ENCODE results near the gene KCNK4. TPM values are rescaled to one million over a fixed set of nuclear protein-coding genes. Genes with fewer than 3 reads are reported as not detected.
A peak's percentile ranks its signal among the peaks of the same experiment; 100 is the strongest.
"Not testable (repeated sequence)": the region's sequence is repeated elsewhere in the genome, so short reads cannot be mapped to it uniquely, and the experiment has no call there.

Gene KCNK4
- total RNA-seq, 1 experiment from 2014 or later, result 1.1 TPM

DNA sequence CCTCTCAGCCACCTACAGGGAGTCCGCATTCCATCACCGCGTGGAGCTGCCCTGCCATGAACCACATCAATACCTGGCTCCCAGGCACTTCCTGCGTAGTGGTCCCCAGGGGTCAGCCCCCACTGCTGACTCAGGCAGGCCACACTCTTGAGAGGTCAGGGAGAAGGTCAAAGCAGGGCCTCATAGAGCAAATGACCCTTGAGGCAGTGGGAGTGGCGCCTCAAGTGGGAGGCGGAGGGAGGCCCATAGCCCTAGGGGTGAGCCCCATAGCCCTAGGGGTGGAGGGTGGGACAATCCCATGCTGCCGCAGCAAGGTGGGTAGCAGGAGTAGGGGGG is 31.8 kb downstream of the KCNK4 start:
- H3K4me1 ChIP-seq (ENCODE audit: control insufficient read depth, insufficient read depth, low read length), result peaks cover 36% of the 10 kb centered on the region
- in situ Hi-C loops (cut with HindIII; ENCODE audit: low pct_unique_long_range_greater_than_20kb, low sequenced_read_pairs) (no loop called here), intact Hi-C loops (cut with micrococcal nuclease; ENCODE audit: unreplicated experiment) (no loop called here)
- ChIA-PET POLR2A (interaction anchor here (0.6 to 0.8 kb wide), 2 partner anchors 9 to 19 kb away, joined by 3 to 4 read pairs; no protein-coding TSS in a partner anchor), CTCF (interaction anchor here (0.9 kb wide), 1 partner anchor 9 kb away, joined by 4 read pairs; no protein-coding TSS in a partner anchor)
- DNase-seq (ENCODE audit: low read depth, low spot score), result no peak
- TF ChIP-seq, protein P1, sequence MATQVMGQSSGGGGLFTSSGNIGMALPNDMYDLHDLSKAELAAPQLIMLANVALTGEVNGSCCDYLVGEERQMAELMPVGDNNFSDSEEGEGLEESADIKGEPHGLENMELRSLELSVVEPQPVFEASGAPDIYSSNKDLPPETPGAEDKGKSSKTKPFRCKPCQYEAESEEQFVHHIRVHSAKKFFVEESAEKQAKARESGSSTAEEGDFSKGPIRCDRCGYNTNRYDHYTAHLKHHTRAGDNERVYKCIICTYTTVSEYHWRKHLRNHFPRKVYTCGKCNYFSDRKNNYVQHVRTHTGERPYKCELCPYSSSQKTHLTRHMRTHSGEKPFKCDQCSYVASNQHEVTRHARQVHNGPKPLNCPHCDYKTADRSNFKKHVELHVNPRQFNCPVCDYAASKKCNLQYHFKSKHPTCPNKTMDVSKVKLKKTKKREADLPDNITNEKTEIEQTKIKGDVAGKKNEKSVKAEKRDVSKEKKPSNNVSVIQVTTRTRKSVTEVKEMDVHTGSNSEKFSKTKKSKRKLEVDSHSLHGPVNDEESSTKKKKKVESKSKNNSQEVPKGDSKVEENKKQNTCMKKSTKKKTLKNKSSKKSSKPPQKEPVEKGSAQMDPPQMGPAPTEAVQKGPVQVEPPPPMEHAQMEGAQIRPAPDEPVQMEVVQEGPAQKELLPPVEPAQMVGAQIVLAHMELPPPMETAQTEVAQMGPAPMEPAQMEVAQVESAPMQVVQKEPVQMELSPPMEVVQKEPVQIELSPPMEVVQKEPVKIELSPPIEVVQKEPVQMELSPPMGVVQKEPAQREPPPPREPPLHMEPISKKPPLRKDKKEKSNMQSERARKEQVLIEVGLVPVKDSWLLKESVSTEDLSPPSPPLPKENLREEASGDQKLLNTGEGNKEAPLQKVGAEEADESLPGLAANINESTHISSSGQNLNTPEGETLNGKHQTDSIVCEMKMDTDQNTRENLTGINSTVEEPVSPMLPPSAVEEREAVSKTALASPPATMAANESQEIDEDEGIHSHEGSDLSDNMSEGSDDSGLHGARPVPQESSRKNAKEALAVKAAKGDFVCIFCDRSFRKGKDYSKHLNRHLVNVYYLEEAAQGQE (IDR thresholded peaks at IDR 0.05; ENCODE audit: insufficient read depth in 1 of 2, low read depth in 2 of 2, low read length in 1 of 2), result no peak
- TF ChIP-seq, protein P2, sequence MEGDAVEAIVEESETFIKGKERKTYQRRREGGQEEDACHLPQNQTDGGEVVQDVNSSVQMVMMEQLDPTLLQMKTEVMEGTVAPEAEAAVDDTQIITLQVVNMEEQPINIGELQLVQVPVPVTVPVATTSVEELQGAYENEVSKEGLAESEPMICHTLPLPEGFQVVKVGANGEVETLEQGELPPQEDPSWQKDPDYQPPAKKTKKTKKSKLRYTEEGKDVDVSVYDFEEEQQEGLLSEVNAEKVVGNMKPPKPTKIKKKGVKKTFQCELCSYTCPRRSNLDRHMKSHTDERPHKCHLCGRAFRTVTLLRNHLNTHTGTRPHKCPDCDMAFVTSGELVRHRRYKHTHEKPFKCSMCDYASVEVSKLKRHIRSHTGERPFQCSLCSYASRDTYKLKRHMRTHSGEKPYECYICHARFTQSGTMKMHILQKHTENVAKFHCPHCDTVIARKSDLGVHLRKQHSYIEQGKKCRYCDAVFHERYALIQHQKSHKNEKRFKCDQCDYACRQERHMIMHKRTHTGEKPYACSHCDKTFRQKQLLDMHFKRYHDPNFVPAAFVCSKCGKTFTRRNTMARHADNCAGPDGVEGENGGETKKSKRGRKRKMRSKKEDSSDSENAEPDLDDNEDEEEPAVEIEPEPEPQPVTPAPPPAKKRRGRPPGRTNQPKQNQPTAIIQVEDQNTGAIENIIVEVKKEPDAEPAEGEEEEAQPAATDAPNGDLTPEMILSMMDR (IDR thresholded peaks at IDR 0.05), result no peak
- TF ChIP-seq TCF7L2 (IDR thresholded peaks at IDR 0.05; ENCODE audit: low read depth, low read length) (0 out of 2 replicates have a peak, but pooled peaks have one; percentile 39), POLR2AphosphoS5 (IDR thresholded peaks at IDR 0.05; ENCODE audit: low read depth, low read length) (no peak; the same call in 1 of the 2 replicates), SIN3A (IDR thresholded peaks at IDR 0.05; ENCODE audit: borderline replicate concordance, insufficient read depth, low read depth, low read length) (no peak)
- no peaks in the 10 kb centered on the region for H3K9me3 ChIP-seq (ENCODE audit: control insufficient read depth, insufficient read depth, low read depth, low read length)
- ATAC-seq, result no peak
- H3K36me3 ChIP-seq (ENCODE audit: control insufficient read depth, insufficient read depth, low read length), result no peaks in the 10 kb centered on the region
- no peaks in the 10 kb centered on the region for H3K27me3 ChIP-seq (ENCODE audit: control insufficient read depth, insufficient read depth, low read length)
- no TSS peak for BruUV-seq (replicated peaks)
- H3K4me3 ChIP-seq (ENCODE audit: low read depth in 2 of 2, low read length in 2 of 2), result no peak overlapping the region
- H3K27ac ChIP-seq (ENCODE audit: low read length), result no peak overlapping the region

DNA sequence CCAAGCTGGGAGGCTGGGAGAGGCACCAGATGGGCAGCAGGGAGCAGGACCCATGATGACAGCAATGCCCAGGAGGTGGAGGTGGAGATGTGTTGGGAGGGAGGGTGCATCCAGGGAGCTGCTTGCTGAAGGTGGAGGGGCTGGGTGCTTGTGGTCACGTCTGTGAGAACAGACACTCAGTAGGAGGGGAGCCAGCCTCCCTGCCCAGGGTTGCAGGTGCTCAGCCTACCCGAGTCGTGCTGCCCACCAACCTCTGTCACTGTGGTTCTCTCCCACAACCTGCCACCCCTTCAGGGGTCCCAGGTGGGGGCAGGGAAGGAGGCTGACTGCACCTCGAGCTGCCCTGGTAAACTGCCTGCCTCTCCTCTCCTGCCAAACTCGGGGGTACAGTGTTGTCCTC is 32.3 kb downstream of the KCNK4 start:
- in situ Hi-C loops (cut with HindIII; ENCODE audit: low pct_unique_long_range_greater_than_20kb, low sequenced_read_pairs), result no loop called here
- H3K4me1 ChIP-seq (ENCODE audit: control insufficient read depth, insufficient read depth, low read length), result peaks cover 36% of the 10 kb centered on the region
- ATAC-seq (peak; percentile 26; the same call in 1 of the 2 replicates), DNase-seq (ENCODE audit: low read depth, low spot score) (no peak)
- ChIA-PET CTCF (interaction anchor here (0.9 kb wide), 1 partner anchor 8 kb away, joined by 4 read pairs; no protein-coding TSS in a partner anchor), POLR2A (interaction anchor here (0.6 to 0.8 kb wide), 2 partner anchors 8 to 19 kb away, joined by 3 to 4 read pairs; no protein-coding TSS in a partner anchor)
- H3K9me3 ChIP-seq (ENCODE audit: control insufficient read depth, insufficient read depth, low read depth, low read length), result no peaks in the 10 kb centered on the region
- no peak overlapping the region for H3K4me3 ChIP-seq (ENCODE audit: low read depth in 2 of 2, low read length in 2 of 2)
- no peaks in the 10 kb centered on the region for H3K27me3 ChIP-seq (ENCODE audit: control insufficient read depth, insufficient read depth, low read length)
- no peak overlapping the region for H3K27ac ChIP-seq (ENCODE audit: low read length)
- BruUV-seq (replicated peaks), result no TSS peak
- H3K36me3 ChIP-seq (ENCODE audit: control insufficient read depth, insufficient read depth, low read length), result no peaks in the 10 kb centered on the region
- TF ChIP-seq, protein P2 (IDR thresholded peaks at IDR 0.05), result no peak
- TF ChIP-seq, protein P1 (IDR thresholded peaks at IDR 0.05; ENCODE audit: insufficient read depth in 1 of 2, low read depth in 2 of 2, low read length in 1 of 2), result no peak
- no peak for TF ChIP-seq TCF7L2 (IDR thresholded peaks at IDR 0.05; ENCODE audit: low read depth, low read length)
- no peak for TF ChIP-seq SIN3A (IDR thresholded peaks at IDR 0.05; ENCODE audit: borderline replicate concordance, insufficient read depth, low read depth, low read length)
- TF ChIP-seq POLR2AphosphoS5 (IDR thresholded peaks at IDR 0.05; ENCODE audit: low read depth, low read length), result no peak
- intact Hi-C loops (cut with micrococcal nuclease; ENCODE audit: unreplicated experiment), result no loop called here

DNA sequence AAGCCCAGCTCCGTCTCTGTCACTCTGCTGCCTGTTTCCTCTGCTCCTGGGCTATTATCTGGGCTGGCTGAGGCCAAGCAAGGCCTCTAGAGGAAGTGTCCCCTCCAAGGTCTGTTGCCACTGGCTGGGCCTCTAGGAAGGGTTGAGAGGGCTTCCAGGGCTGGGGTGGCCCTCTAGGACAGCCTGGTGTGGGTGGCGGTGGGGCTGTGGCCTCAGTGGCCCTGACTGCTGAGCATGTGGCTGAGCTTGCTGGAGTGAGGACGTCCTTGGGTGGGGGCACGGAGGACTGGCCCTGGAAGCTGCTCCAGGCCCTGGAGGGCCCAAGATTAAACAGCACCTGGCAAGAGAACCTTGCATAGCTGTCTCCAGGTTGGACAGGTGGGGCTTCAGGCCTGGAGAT is 32.9 kb downstream of the KCNK4 start:
- intact Hi-C loops (cut with micrococcal nuclease; ENCODE audit: unreplicated experiment); in situ Hi-C loops (cut with HindIII; ENCODE audit: low pct_unique_long_range_greater_than_20kb, low sequenced_read_pairs); POLR2A ChIA-PET; H3K4me3 ChIP-seq (ENCODE audit: low read depth in 2 of 2, low read length in 2 of 2); H3K27ac ChIP-seq (ENCODE audit: low read length); BruUV-seq (replicated peaks); CTCF ChIA-PET; H3K36me3 ChIP-seq (ENCODE audit: control insufficient read depth, insufficient read depth, low read length); H3K27me3 ChIP-seq (ENCODE audit: control insufficient read depth, insufficient read depth, low read length); DNase-seq (ENCODE audit: low read depth, low spot score); H3K9me3 ChIP-seq (ENCODE audit: control insufficient read depth, insufficient read depth, low read depth, low read length): not testable (repeated sequence)
- H3K4me1 ChIP-seq (ENCODE audit: control insufficient read depth, insufficient read depth, low read length), result peaks cover 34% of the 10 kb centered on the region
- ATAC-seq, result peak; percentile 14
